B cell (primary cell): ENCODE results near the gene SCN7A. TPM values are rescaled to one million over a fixed set of nuclear protein-coding genes. Genes with fewer than 3 reads are reported as not detected.

Experiments
- ATAC-seq: fragments of 200-7000 bp; cut with Tn5 transposase; one replicate; pipeline ENCODE4 v1.10.0; 2021; ENCODE audit warnings: low read depth, mild to moderate bottlenecking, moderate number of reproducible peaks, moderate library complexity
- CTCF ChIA-PET: fragments of 350-600 bp; sonication (Branson Sonifier 250); formaldehyde crosslinking; loops from one replicate; lab custom pipeline; 2021; ENCODE audit warnings: antibody characterized with exemption, inconsistent platforms; lab: Charles Lee
- POLR2A ChIA-PET: fragments of 350-600 bp; sonication (Branson Sonifier 250); formaldehyde crosslinking; loops from one replicate; lab custom pipeline; 2021; ENCODE audit warnings: antibody characterized with exemption; lab: Charles Lee
- DNase-seq: peaks from one replicate; pipeline ENCODE4 v3.0.0; 2013
- H2AFZ ChIP-seq: 2 replicates; pipeline ENCODE4 v1.6.1; 2012; ENCODE audit warnings: mild to moderate bottlenecking, low read depth, low read length; ENCODE audit not compliant: insufficient read depth, poor library complexity, severe bottlenecking
- H3K27ac ChIP-seq, 2 donors: 1 replicate in 1 of 2; 2 replicates in 1 of 2; pipeline ENCODE4 v1.5.1; 2012 to 2013; ENCODE audit warnings: low read length in 2 of 2, mild to moderate bottlenecking in 2 of 2, moderate library complexity in 1 of 2
- H3K27me3 ChIP-seq, 4 experiments: fragments of 200-600 bp in 1 of 4; sonication (generic) in 1 of 4; replicated peaks in 1 of 4; 1 replicate in 2 of 4; 2 replicates in 2 of 4; pipeline versions ENCODE4 v1.6.1 to v1.7.0; 2013 to 2016; ENCODE audit warnings: low read length in 3 of 4, mild to moderate bottlenecking in 2 of 4, mixed read lengths in 1 of 4, moderate library complexity in 1 of 4; ENCODE audit not compliant: insufficient read depth in 4 of 4, control insufficient read depth in 3 of 4; ENCODE audit errors: control extremely low read depth in 1 of 4
- H3K36me3 ChIP-seq, 2 experiments: replicated peaks in 1 of 2; 1 replicate in 1 of 2; 2 replicates in 1 of 2; pipeline versions ENCODE4 v1.6.1 to v1.7.1; 2013; ENCODE audit warnings: low read length in 1 of 2; ENCODE audit not compliant: insufficient read depth in 2 of 2, control insufficient read depth in 1 of 2; ENCODE audit errors: control extremely low read depth in 1 of 2, extremely low read depth in 1 of 2
- H3K4me1 ChIP-seq, 2 donors: fragments of 200-600 bp in 1 of 2; sonication (generic) in 1 of 2; 1 replicate in 1 of 2; 2 replicates in 1 of 2; pipeline versions ENCODE4 v1.5.1 to v1.6.1; 2013 to 2017; ENCODE audit warnings: low read length in 2 of 2; ENCODE audit not compliant: control insufficient read depth in 2 of 2, insufficient read depth in 2 of 2
- H3K4me2 ChIP-seq: replicated peaks from 2 replicates; pipeline ENCODE3; 2012; ENCODE audit warnings: mild to moderate bottlenecking, low read depth, low read length; ENCODE audit not compliant: poor library complexity, severe bottlenecking
- H3K4me3 ChIP-seq, 5 experiments: fragments of 200-600 bp in 1 of 5; sonication (generic) in 1 of 5; 1 replicate in 3 of 5; 2 replicates in 2 of 5; pipeline versions ENCODE4 v1.5.1 to v1.7.0; 2011 to 2016; ENCODE audit warnings: low read length in 4 of 5, mild to moderate bottlenecking in 4 of 5, low read depth in 2 of 5, control low read depth in 1 of 5, moderate library complexity in 1 of 5; ENCODE audit not compliant: insufficient read depth in 1 of 5; ENCODE audit errors: control extremely low read depth in 1 of 5, extremely low read depth in 1 of 5
- H3K79me2 ChIP-seq: fragments of 200-600 bp; sonication (generic); one replicate; pipeline ENCODE4 v1.6.0; 2016; ENCODE audit warnings: low read length; ENCODE audit not compliant: control insufficient read depth, insufficient read depth
- H3K9ac ChIP-seq: fragments of 200-600 bp; sonication (generic); 2 replicates; pipeline ENCODE4 v1.6.1; 2017; ENCODE audit warnings: mild to moderate bottlenecking, low read length, moderate library complexity
- H3K9me3 ChIP-seq, 3 donors: one replicate each; pipeline versions ENCODE4 v1.6.1 to v1.7.1; 2013; ENCODE audit warnings: low read length in 2 of 3; ENCODE audit not compliant: control insufficient read depth in 2 of 3, insufficient read depth in 1 of 3; ENCODE audit errors: control extremely low read depth in 1 of 3
- H4K20me1 ChIP-seq: 2 replicates; pipeline ENCODE4 v1.6.0; 2012; ENCODE audit warnings: mild to moderate bottlenecking, low read length; ENCODE audit not compliant: insufficient read depth, control insufficient read depth, poor library complexity, severe bottlenecking
- H3K27ac Mint-ChIP-seq: one replicate; pipeline ENCODE4 v1.8.0; 2021; ENCODE audit warnings: mixed read lengths
- H3K27me3 Mint-ChIP-seq: one replicate; pipeline ENCODE4 v1.8.0; 2021; ENCODE audit warnings: mixed read lengths
- H3K4me1 Mint-ChIP-seq: one replicate; pipeline ENCODE4 v1.8.0; 2021; ENCODE audit warnings: mixed read lengths
- H3K4me3 Mint-ChIP-seq: one replicate; pipeline ENCODE4 v1.8.0; 2021; ENCODE audit warnings: mixed read lengths
- H3K9me3 Mint-ChIP-seq: one replicate; pipeline ENCODE4 v1.8.0; 2022; ENCODE audit warnings: mixed read lengths; ENCODE audit not compliant: insufficient read depth
- CTCF ChIP-seq: fragments of 200-600 bp; IDR thresholded peaks from one replicate; pipeline ENCODE4 v1.8.0; 2022; ENCODE audit warnings: antibody characterized with exemption, mild to moderate bottlenecking
- EZH2 ChIP-seq: IDR thresholded peaks from 2 replicates; pipeline ENCODE4 v1.6.1; 2012; ENCODE audit warnings: borderline replicate concordance, low read depth, mild to moderate bottlenecking, moderate library complexity, low read length; ENCODE audit not compliant: insufficient read depth, poor library complexity, severe bottlenecking
- WGBS: methylation state at CpG from one replicate; pipeline ENCODE4 v1.1.5; 2013; ENCODE audit warnings: missing lambda C conversion rate; ENCODE audit not compliant: insufficient coverage; 5-methylcytosine and 5-hydroxymethylcytosine counted together
- intact Hi-C: fragments of 100-400 bp; cut with micrococcal nuclease; formaldehyde crosslinking; loops from one replicate; pipeline ENCODE4 v1.10.0; 2022
- polyA plus RNA-seq: library from polyadenylated mRNA; depleted of rRNA; stranded (reverse); fragments of >200 nt; gene quantifications from 2 replicates; pipeline ENCODE4 v1.2.3, GENCODE V29; 2012
- total RNA-seq, 2 donors: library from RNA; stranded (reverse); fragments of 120-200 nt in 1 of 2; gene quantifications; 1 replicate in 1 of 2; 2 replicates in 1 of 2; pipeline versions ENCODE4 v1.2.3 to v1.2.4, GENCODE V29; 2013 to 2022

Gene SCN7A
- total and polyA plus RNA-seq, 2 donors (not counting 1 experiment from before 2014, with no cell fraction given) = not detected

- no peak overlapping the region for H3K4me3 Mint-ChIP-seq
- Histone ChIP-seq H3K4me1 (no peaks in the 10 kb centered on the region), H3K4me3 (no peak overlapping the region), H3K27ac (no peak overlapping the region), H4K20me1 (no peaks in the 10 kb centered on the region), H2AFZ (no peak overlapping the region), H3K79me2 (no peaks in the 10 kb centered on the region), H3K27me3 (no peaks in the 10 kb centered on the region), H3K9me3 (no peaks in the 10 kb centered on the region), H3K36me3 (no peaks in the 10 kb centered on the region), H3K9ac (no peak overlapping the region), H3K4me2 (no peak overlapping the region)
- DNase-seq = no peak
- no peak for ATAC-seq
- ChIA-PET POLR2A (no interaction called here), CTCF (no interaction called here)
- intact Hi-C loops = no loop called here
- H3K27ac Mint-ChIP-seq = no peak overlapping the region
- WGBS = no CpG with 5 or more reads among the region's 2 CpGs
- TF ChIP-seq CTCF (no peak), EZH2 (no peak)
- no peaks in the 10 kb centered on the region for H3K27me3 Mint-ChIP-seq
- H3K4me1 Mint-ChIP-seq = no peaks in the 10 kb centered on the region
- H3K9me3 Mint-ChIP-seq = no peaks in the 10 kb centered on the region
Observed at GRCh38 chr2:166520604-166521003, 26.6 kb upstream of the SCN7A start.

GRCh38 chr2:166519391-166519962 lies 25.4 kb upstream of the SCN7A start:
- intact Hi-C loops = no loop called here
- no peak overlapping the region for H3K27ac ChIP-seq
- CTCF ChIA-PET = no interaction called here
- H4K20me1 ChIP-seq = no peaks in the 10 kb centered on the region
- H3K9me3 ChIP-seq = no peaks in the 10 kb centered on the region
- ATAC-seq = no peak
- POLR2A ChIA-PET = no interaction called here
- no peaks in the 10 kb centered on the region for H3K27me3 ChIP-seq
- H3K9ac ChIP-seq = no peak overlapping the region
- H3K79me2 ChIP-seq = no peaks in the 10 kb centered on the region
- H3K4me2 ChIP-seq = no peak overlapping the region
- Mint-ChIP-seq H3K4me1 (no peaks in the 10 kb centered on the region), H3K9me3 (no peaks in the 10 kb centered on the region), H3K27me3 (no peaks in the 10 kb centered on the region), H3K4me3 (no peak overlapping the region), H3K27ac (no peak overlapping the region)
- H3K4me1 ChIP-seq = no peaks in the 10 kb centered on the region
- DNase-seq = no peak
- no peak overlapping the region for H2AFZ ChIP-seq
- H3K36me3 ChIP-seq = no peaks in the 10 kb centered on the region
- no peak for TF ChIP-seq EZH2
- TF ChIP-seq CTCF = no peak
- WGBS = no CpG with 5 or more reads among the region's 10 CpGs
- no peak overlapping the region for H3K4me3 ChIP-seq
